ENCODE data around the gene TPRX1. TPM values are rescaled to one million over a fixed set of nuclear protein-coding genes. Genes with fewer than 3 reads are reported as not detected.
A peak's percentile ranks its signal among the peaks of the same experiment; 100 is the strongest.

TPRX1 gene
- total RNA-seq, 6 experiments from 2014 or later = not detected

GRCh38 chr19:47769534-47769933 is 34.8 kb downstream of the TPRX1 start:
- DNase-seq = no peak
- TF ChIP-seq CTCF (IDR thresholded peaks at IDR 0.05) = no peak
- no peaks in the 10 kb centered on the region for H3K9me3 Mint-ChIP-seq
- no peak overlapping the region for H3K27ac Mint-ChIP-seq
- no peaks in the 10 kb centered on the region for H3K36me3 Mint-ChIP-seq (ENCODE audit: low read depth)
- peaks cover 8% of the 10 kb centered on the region for H3K27me3 Mint-ChIP-seq (ENCODE audit: insufficient read depth)
- no peaks in the 10 kb centered on the region for H3K4me1 Mint-ChIP-seq (ENCODE audit: low read depth)
- no peak overlapping the region for H3K4me3 Mint-ChIP-seq

DNA sequence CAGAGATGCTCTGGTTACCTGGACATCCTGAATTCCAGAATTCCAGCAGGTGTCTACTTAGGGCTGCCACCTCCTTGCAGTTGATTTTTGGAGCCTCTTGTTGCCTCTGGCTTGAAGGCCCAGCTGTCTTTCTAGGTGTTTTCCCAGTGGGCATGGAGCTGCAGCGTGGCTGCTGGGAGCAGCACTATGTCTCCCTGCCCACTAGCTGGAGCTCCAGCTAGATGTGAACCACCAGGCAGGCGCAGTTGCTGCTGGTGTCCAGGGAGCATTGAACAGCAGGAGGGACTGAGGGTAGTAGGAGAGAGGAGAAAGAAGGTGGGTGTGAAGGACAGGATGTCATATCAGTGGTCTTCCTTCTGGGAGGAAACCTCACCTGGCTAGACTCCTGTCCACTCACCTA is 35.7 kb downstream of the TPRX1 start:
- no peaks in the 10 kb centered on the region for H3K9me3 Mint-ChIP-seq
- H3K27ac Mint-ChIP-seq = no peak overlapping the region
- no peak for DNase-seq
- peaks cover 8% of the 10 kb centered on the region for H3K27me3 Mint-ChIP-seq (ENCODE audit: insufficient read depth)
- no peak overlapping the region for H3K4me3 Mint-ChIP-seq
- TF ChIP-seq CTCF (IDR thresholded peaks at IDR 0.05) = 0 out of 2 replicates have a peak, but pooled peaks have one; percentile 14
- H3K4me1 Mint-ChIP-seq (ENCODE audit: low read depth) = no peaks in the 10 kb centered on the region
- H3K36me3 Mint-ChIP-seq (ENCODE audit: low read depth) = no peaks in the 10 kb centered on the region

GRCh38 chr19:47767349-47767748 is 37.0 kb downstream of the TPRX1 start:
- H3K27ac Mint-ChIP-seq = no peak overlapping the region
- no peak overlapping the region for H3K4me3 Mint-ChIP-seq
- TF ChIP-seq CTCF (IDR thresholded peaks at IDR 0.05) = no peak
- peaks cover 11% of the 10 kb centered on the region for H3K27me3 Mint-ChIP-seq (ENCODE audit: insufficient read depth)
- DNase-seq = no peak
- no peaks in the 10 kb centered on the region for H3K9me3 Mint-ChIP-seq
- H3K36me3 Mint-ChIP-seq (ENCODE audit: low read depth) = no peaks in the 10 kb centered on the region
- peaks cover 6% of the 10 kb centered on the region; the same call in 1 of the 2 replicates for H3K4me1 Mint-ChIP-seq (ENCODE audit: low read depth)

DNA sequence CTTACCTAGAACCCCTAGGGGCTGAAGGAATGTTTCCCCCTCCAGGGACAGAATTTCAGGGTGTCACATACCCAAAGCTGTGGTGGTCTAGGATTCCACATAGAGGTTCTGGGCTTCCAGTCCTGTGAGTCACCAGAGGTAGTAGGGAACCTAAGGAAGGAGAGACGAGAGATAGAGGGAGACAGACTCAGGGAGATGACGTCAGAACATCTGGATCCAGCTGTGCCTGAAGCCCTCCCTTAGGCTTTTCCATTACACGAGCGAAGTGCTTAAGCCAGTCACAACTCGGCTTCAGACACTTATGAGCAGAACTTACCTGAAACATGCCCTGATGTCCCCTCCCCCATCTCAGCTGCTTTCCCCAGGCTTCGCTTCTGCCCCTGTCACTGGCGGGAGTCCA is 37.7 kb downstream of the TPRX1 start:
- Mint-ChIP-seq H3K4me1 (ENCODE audit: low read depth) (peaks cover 6% of the 10 kb centered on the region; the same call in 1 of the 2 replicates), H3K36me3 (ENCODE audit: low read depth) (no peaks in the 10 kb centered on the region), H3K4me3 (no peak overlapping the region), H3K9me3 (no peaks in the 10 kb centered on the region), H3K27ac (no peak overlapping the region), H3K27me3 (ENCODE audit: insufficient read depth) (peaks cover 11% of the 10 kb centered on the region)
- TF ChIP-seq CTCF (IDR thresholded peaks at IDR 0.05) = no peak
- DNase-seq = no peak

GRCh38 chr19:47766359-47766620 is 38.1 kb downstream of the TPRX1 start:
- H3K9me3 Mint-ChIP-seq = no peaks in the 10 kb centered on the region
- H3K4me3 Mint-ChIP-seq = no peak overlapping the region
- DNase-seq = no peak
- no peaks in the 10 kb centered on the region for H3K36me3 Mint-ChIP-seq (ENCODE audit: low read depth)
- H3K4me1 Mint-ChIP-seq (ENCODE audit: low read depth) = peaks cover 6% of the 10 kb centered on the region; the same call in 1 of the 2 replicates
- peaks cover 9% of the 10 kb centered on the region for H3K27me3 Mint-ChIP-seq (ENCODE audit: insufficient read depth)
- TF ChIP-seq CTCF (IDR thresholded peaks at IDR 0.05) = no peak
- no peak overlapping the region for H3K27ac Mint-ChIP-seq
